Measurements from ENCODE around the gene TMEM132C.

- no peak for TF ChIP-seq KLF9 (tag by site-specific recombination; IDR thresholded peaks at IDR 0.05; ENCODE audit: low read depth)
- no peak for TF ChIP-seq WT1 (tag by site-specific recombination; IDR thresholded peaks at IDR 0.05)
- no peak for TF ChIP-seq PBX3 (CRISPR knock-in tag; IDR thresholded peaks at IDR 0.05)
- no peak for TF ChIP-seq ZNF146 (tag by site-specific recombination; IDR thresholded peaks at IDR 0.05)
- TF ChIP-seq ZNF558 (tag by site-specific recombination; IDR thresholded peaks at IDR 0.05): no peak
- TF ChIP-seq ZNF791 (tag by site-specific recombination; IDR thresholded peaks at IDR 0.05): no peak
These were observed 89.6 kb downstream of the TMEM132C start for GRCh38 chr12:128356547-128356946.

Data from HEK293 (cell line).